GM21619 (cell line): ENCODE measurements around the gene DLX4.

Source experiments
- ATAC-seq: cut with Tn5 transposase; IDR thresholded peaks from one replicate; pipeline ENCODE4 v1.9.1; 2021; ENCODE audit not compliant: unreplicated experiment

DLX4 gene

GRCh38 chr17:49986396-49987289 is 17.7 kb downstream of the DLX4 start:
- no peak for ATAC-seq

- no peak for ATAC-seq
Observed at GRCh38 chr17:49987290-49987585, 18.2 kb downstream of the DLX4 start.

GRCh38 chr17:49987681-49988441 is 18.9 kb downstream of the DLX4 start:
- no peak for ATAC-seq

GRCh38 chr17:49989518-49989880 is 20.5 kb downstream of the DLX4 start:
- no peak for ATAC-seq

GRCh38 chr17:49990331-49990730 is 21.3 kb downstream of the DLX4 start:
- no peak for ATAC-seq

- no peak for ATAC-seq
Observed at GRCh38 chr17:49990921-49991320, 21.9 kb downstream of the DLX4 start.

GRCh38 chr17:49991409-49991808 is 22.4 kb downstream of the DLX4 start:
- no peak for ATAC-seq

- ATAC-seq, result no peak
Observed at GRCh38 chr17:49992191-49992932, 23.4 kb downstream of the DLX4 start.

- no peak for ATAC-seq
Observed at GRCh38 chr17:49992933-49993422, 24.0 kb downstream of the DLX4 start.

GRCh38 chr17:49993423-49994060 is 24.6 kb downstream of the DLX4 start:
- no peak for ATAC-seq

- no peak for ATAC-seq
Observed at GRCh38 chr17:49994085-49995054, 25.4 kb downstream of the DLX4 start.

GRCh38 chr17:49995055-49995738 is 26.2 kb downstream of the DLX4 start, which contains the start of gene DLX3:
DLX3 (minus strand) TSS chr17:49995224; CDS start chr17:49994998, 226 bp downstream.
- no peak for ATAC-seq

GRCh38 chr17:49996121-49996494 is 27.1 kb downstream of the DLX4 start:
- no peak for ATAC-seq

- ATAC-seq, result no peak
Observed at GRCh38 chr17:49996495-49997300, 27.7 kb downstream of the DLX4 start.

GRCh38 chr17:49997301-49997650 is 28.3 kb downstream of the DLX4 start:
- no peak for ATAC-seq

- peak; percentile 77 for ATAC-seq
Observed at GRCh38 chr17:49997773-49998703, 29.0 kb downstream of the DLX4 start.

- no peak for ATAC-seq
Observed at GRCh38 chr17:49998836-49999511, 30.0 kb downstream of the DLX4 start.
